HG03280 (cell line): ENCODE results near the gene FBXW7.

Source experiments
- ATAC-seq: cut with Tn5 transposase; IDR thresholded peaks from one replicate; pipeline ENCODE4 v1.9.1; 2021; ENCODE audit warnings: mild to moderate bottlenecking, moderate library complexity; ENCODE audit not compliant: unreplicated experiment

FBXW7 gene

DNA sequence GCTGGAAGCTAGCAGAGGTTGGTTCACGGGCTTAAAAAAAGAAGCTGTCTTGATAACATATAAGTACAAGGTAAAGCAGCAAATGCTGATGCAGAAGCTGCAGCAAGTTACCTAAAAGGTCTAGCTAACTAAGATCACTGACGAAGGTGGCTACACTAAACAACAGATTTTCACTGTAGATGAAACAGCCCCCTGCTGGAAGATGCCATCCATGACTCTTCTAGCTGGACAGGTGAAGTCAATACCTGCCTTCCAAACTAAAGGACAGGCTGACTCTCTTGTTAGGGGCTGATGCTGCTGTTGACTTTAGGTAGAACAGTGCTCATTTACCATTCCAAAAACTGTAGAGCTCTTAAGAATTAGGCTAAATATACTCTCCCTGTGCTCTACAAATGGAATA, 99.5 kb downstream of the FBXW7 start:
- no peak for ATAC-seq

DNA sequence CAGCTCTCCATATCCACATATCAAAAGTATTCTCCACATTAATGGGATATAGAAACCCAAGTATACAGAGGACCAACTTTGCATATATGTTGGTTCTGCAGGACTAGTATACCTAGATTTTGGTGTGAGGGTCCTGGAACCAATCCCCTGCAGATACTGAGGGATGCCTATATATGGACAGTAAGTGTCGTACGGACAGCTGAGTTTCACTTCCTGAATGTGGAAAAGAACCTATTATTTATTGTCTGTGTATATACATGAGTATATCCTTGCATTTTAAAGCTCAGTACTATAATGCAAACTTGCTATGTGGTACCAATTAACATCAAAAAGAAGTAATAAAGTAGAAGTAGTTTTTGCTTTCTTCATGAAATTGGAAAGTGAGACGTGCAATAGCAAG, 101.9 kb downstream of the FBXW7 start:
- ATAC-seq, result no peak

DNA sequence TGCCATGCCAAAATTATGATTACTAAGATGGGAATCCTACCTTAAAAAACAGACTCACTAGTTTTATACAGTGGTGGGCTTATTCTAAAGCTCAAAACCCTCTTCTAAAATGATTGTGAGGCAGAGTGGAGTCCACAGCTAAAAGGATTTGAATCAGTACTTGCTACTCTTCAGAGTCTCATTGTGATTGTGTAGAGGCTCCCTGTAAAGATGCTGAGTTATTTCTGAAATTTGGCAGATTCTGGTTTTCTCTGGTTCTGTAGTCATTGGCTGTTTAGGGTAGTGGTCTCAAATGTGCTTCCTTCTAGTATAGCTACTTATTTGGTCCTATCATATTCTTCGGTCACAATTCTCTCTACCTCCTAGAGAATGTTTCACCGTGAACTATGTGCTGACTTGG, 104.1 kb downstream of the FBXW7 start:
- no peak for ATAC-seq

DNA sequence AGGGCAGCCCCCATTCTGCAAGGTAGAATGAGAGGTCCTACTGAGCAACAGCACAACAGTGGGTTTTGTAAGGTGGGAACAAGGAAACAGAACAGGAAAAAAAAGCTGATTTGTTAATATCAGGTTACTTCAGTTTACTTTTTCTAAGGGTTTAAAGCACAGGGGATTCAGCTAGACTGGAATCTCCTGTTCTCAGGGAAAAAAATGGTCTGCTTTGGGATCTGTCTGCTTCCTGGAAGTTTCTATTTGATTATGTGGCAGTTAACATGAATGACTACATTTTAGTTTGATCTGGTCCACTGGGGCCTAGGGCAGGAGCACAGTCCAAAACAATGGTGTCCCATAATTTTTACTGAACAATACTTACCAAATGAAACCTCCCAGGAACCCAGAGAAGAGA, 104.6 kb downstream of the FBXW7 start:
- no peak for ATAC-seq

DNA sequence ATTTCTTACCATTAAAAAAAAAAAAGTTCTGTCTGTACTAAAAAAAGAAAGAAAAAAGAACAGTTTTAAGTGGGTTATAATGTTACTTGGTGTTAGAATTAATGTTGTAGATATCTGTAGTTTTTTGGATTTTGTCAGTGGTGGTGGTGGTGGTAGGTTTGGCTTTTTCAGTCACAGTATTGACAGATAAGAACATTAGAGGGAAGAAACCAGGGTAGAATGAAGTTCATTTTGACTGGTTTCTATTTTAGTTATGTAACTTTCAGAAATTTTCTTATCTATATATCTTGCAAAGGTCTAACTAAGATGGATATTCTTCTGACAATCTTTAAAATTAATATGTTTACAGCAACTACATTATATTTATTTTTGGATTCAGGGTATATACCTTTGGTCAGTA, 105.4 kb downstream of the FBXW7 start:
- no peak for ATAC-seq

DNA sequence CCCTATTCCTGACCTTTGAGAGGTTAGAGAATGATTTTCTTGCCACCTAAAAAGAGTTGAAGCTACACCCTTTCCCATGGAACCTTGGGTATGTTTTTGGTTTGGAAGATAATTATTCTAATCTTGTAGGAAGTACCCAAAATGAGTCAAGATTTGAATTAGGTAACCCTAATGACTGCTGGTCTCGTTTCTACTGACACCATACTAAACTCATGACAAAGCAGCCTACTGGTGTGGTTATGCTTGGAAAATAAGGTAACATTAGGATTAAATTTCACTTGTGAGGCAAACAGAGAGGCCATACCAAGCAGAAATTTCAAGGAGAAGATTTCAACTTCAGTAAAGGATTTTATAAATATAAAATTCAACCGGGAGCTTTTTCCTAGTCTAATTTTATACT, 107.9 kb downstream of the FBXW7 start:
- no peak for ATAC-seq

DNA sequence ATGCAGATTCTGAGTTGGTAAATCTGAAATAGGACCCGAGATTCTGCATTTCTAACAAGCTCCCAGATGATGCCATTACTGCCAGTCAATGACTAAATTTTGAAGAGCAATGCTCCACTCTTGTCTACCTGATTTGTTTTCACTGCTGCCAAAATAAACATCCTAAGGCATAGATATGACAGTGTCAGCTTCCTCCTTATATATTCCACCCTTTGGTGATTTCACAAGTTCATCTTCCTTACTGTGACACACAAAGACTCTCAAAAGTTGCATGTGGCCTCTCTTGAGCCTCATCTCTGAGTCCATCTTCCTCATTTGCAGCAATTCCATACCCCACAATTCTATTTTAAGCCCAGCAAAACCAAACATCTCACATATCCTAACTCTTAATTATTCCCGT, 110.9 kb downstream of the FBXW7 start:
- no peak for ATAC-seq

DNA sequence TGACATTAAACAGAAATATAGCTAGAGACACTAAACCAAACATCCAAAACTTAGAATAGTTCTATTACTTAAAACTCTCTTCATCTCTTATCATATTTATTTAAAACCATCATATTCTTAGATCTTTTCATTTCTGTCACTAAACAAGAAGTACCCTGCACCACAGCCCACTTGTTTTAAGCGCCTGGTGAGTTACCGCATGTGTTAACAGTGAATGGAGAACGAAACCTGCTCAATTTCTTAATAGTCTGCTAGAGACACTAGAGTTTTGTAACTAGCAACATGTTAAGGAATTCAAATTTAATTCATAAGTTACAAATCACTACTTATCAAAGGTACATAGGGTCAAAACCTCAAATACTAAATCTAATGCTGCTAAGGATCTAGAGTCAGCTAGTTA, 111.5 kb downstream of the FBXW7 start:
- no peak for ATAC-seq

DNA sequence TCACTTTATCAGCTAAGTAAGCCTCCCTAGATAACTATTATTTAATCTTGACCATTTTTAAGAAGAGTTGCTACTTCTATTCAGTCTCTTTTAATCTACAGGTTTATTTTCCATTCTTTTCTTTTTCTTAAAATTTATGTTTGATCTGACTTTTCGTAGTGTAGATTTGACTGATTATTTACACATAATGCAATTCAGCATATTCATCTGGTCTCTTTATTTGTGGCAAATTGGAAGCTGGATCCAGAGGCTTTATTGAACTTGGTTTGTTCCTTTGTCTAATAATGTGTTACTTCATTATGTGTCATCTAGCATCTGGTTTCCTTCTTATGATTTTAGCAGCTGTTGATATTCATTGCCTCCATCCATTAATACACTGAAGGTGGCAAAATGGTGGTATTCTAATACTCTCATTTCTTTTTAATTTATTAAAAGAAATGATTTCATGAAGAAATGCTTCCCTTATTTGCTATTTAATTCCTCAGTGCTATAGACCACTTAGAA, 113.0 kb downstream of the FBXW7 start:
- ATAC-seq, result no peak

DNA sequence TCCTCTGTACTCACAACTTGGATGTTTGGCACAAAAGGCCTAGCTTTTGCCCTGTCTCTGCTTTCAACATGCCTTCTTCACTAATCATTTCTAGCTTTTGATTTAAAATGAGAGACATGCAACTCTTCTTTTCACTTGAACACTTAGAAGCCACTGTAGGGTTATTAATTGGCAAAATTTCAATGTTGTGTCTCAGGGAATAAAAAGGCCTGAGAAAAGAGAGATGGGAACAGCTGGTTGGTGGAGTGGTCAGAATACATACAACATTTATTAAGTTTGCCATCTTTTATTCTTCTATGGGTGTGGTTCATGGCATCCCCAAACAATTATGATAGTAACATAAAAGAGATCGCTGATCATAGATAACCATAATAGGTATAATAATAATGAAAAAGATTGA, 114.3 kb downstream of the FBXW7 start:
- no peak for ATAC-seq

DNA sequence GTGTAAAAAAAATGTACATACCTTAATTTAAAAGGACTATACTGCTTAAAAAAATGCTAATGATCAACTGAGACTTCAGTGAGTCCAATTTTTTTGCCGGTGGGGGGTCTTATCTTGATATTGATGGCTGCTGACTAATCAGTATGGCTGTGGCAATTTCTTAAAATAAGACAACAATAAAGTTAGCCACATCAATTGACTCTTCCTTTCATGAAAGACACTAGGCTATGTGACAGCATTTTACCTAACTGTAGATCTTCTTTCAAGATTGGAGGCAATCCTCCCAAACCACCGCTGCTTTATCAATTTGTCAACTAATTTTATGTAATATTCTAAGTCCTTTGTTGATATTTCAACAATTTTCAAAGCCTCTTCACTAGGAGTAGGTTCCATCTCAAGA, 116.1 kb downstream of the FBXW7 start:
- ATAC-seq, result no peak

DNA sequence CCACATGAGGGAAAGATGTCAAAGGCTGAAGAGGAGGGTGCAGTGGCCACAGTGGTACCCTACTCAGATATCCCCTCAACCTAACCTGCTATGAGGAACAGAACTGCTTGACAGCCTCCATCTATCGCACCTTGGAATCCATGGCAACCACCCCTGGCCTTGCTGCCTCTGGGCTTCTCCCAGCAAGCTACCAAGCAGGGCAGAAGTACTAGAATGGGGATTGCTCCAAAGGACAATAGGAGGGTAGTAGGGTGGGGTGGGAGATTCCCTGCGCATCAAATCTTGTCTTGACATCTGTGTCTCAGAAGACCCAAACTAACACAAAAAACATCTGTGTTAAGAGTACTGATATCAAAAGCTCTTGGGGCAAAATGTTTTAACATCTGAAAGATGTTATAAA, 118.2 kb downstream of the FBXW7 start:
- no peak for ATAC-seq

DNA sequence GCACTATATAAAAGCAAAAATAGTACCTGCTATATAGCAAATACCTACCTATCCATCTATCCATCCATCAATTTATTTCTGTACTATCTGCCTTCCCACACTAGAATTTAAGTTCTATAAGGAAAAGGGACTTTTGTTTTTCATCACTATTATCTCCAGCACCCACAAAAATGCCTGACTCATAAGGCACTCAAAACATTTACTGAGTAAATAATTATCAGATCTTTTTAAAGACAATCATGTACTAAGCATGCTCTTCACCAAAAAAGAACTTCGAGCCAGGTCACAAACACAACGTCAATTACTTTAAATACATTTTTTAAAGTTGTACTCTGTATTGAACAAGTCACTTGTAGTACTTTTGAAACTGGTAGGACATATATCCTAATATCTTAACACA, 119.9 kb downstream of the FBXW7 start:
- no peak for ATAC-seq

DNA sequence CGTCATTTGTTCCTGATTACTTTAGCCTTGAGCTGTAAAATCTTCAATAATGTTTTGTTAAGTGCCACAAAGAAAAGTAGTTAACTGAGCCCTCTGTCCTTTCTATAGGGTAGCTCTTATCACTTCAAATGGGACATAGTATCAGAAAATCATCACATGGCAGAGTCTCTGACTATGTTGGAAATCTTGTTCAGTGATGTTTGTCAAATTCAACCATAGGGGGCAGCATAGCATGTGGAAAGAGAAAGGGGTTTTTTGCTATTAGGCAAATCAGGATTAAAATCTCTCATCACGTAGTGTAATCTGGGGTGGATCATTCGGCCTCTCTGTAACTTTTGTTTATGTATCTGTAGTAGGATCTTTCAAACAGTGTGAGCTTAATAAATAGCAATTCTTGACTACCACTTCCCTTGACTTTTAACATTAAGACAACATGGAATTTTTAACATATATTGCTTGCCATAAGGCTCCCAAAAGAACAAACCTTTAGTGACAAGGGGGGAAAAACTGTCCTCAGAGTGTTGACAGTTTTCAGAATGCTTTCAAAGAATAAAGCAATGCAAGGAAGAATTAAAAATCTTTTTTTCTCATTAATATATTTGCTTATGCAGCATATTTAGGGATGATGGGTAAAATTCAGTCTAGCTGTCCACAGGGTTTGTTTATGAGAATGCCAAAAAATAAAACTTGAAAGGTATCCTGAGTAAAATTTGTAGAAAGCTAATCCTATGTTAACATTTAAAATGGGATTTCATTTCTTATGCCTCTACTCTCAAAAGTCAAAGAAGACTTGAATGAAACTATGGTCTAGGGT, 127.2 kb downstream of the FBXW7 start:
- no peak for ATAC-seq

DNA sequence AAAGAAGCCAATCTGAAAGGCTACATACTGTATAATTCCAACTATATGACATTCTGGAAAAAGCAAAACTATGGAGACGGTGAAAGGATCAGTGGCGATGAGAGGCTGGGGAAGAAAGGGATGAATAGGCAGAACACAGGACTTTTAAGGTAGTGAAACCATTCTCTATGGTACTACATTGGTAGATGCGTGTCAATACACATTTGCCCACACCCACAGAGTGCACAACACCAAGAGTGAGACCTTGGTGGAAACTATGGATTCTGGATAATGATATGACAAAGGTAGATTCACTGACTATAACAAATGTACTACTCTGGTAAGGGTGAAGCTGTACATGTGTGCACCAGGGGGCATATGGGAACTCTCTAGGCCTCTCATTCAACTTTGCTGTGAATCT, 134.5 kb downstream of the FBXW7 start:
- ATAC-seq, result no peak

DNA sequence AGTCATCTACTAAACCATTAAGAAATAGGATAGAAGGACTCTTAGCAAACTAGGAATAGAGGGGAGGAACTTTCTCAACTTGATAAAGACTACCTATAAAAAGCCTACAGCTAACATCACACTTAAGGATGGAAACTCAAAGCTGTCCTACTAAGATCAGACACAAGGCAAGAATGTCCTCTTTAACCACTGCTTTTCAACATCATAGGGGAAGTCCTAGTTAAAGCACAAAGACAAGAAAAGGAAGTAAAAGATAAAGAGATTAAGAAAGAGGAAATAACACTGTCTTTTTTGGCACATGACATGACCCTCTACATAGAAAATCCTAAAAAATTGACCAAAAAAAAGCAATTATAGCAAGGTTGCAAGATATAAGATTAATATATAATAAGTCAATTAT, 136.6 kb downstream of the FBXW7 start:
- no peak for ATAC-seq

DNA sequence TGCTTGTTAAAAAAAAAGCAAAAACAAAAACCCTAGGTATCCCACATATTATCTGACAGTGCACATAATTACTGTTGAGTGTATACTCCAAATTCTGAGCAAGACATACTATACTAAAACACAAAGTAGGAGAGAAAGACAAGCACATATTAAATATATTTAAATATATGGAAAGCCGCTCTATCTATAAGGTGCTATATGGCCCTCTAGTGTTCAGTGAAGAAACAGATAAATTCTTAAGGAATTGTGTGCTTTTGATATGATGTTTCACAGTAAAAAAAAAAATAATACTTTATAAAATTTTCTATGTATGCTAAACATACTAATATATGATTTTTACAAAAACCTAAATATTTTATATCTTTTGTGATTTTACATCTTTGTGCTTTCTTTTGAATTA, 137.8 kb downstream of the FBXW7 start:
- ATAC-seq, result no peak

DNA sequence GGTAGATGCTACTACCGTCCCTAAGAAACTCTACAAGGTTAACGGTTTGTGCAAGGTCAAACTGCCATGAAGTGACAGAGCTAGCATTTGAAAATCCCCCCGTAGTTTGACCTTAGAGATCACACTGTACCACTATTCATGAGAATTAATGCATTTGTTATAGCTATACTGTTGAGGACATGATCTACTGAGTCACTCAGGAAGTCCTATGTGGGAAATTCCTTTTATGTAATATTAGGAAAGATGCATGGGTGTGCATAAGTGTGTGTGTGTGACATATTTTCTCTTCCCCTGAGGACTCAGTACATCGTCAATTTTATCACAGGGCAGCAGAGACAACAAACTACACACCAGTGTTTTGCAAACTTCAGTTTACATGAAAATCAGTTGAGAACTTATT, 141.1 kb downstream of the FBXW7 start:
- ATAC-seq, result no peak

DNA sequence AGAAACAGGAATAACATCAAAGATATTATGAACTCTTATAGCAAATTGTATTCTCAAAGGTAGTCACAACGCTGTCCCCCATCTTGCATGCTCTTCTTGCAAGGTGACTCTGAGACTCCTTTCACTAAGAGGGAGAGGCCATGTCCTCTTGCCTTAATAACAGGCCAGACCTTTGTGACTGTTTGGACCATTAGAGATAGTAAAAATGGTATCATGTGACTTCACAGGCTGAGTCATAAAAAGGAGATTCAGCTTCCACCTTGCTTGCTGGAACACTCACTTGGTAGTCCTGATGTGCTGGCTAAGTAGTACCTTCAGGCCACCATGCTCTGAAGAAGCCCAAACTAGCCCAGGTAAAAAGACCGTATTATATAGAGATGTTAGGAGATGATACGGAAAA, 143.8 kb downstream of the FBXW7 start:
- ATAC-seq, result no peak

DNA sequence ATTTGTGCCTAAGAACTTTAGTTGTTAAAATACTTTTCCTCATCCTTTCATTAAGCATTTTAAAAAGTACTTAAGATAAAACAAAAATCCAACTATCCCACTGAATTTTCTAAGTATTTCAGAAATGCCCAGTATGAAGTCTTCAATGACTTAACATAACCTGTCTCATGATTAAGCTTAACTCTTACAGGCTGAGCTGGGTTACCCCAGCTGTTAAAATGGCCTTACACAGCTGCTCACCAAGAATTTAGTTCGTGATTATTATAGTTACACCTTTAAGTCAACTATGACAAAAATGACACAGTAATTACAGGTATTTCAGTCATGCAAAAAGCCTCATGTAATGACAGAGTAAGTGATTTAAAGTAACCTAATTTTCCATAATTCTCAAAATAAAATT, 145.7 kb downstream of the FBXW7 start:
- no peak for ATAC-seq

DNA sequence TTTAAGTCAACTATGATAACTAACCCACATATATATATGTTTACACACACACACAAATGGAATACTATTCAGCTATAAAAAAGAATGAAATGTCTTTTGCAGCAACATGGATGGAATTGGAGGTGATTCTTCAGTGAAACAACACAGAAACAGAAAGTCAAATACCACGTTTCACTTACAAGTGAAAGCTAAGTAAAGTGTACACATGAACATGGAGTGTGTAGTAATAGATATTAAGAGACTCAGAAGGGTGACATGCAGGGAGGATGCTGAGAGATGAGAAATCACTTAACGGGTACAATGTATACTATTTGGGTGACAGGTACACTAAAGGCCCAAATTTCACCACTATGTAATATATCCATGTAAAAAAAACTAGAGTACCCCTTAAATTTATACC, 146.5 kb downstream of the FBXW7 start:
- ATAC-seq, result no peak

DNA sequence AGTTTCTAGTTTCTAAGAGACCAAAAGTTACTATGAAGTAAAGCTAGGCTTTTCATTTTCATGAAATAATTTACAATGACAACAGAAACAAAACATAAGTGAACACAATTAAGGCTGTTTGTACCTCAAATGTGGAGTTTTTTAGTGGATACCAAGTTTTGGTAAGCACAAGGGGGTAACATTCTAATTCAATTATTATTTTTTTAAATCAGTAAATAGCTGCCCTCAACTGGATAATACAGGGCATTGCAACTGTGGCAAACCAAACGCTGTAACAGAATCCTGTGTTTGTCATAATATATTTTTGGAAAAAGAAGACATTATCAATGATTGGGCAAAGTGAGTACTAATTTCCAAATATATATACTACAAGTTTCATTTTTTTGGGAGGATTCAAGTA, 150.3 kb downstream of the FBXW7 start:
- ATAC-seq, result no peak
